Loucy (cell line): ENCODE measurements around the gene HOXD10.

Source experiments
- H2AFZ ChIP-seq: fragments of 200-600 bp; sonication (generic); 2 replicates; pipeline ENCODE4 v1.6.0; 2016; ENCODE audit warnings: antibody characterized with exemption, mild to moderate bottlenecking, low read length, moderate library complexity
- H3F3A ChIP-seq: fragments of 200-600 bp; 2 replicates; pipeline ENCODE4 v1.6.0; 2016; ENCODE audit warnings: antibody characterized with exemption, low read depth, mild to moderate bottlenecking
- H3K27me3 ChIP-seq: fragments of 200-600 bp; sonication (generic); 2 replicates; pipeline ENCODE4 v1.6.1; 2014; ENCODE audit warnings: low read length, mild to moderate bottlenecking; ENCODE audit not compliant: insufficient read depth, poor library complexity, severe bottlenecking
- H3K36me3 ChIP-seq: fragments of 200-600 bp; sonication (generic); 2 replicates; pipeline ENCODE4 v1.6.1; 2016; ENCODE audit warnings: low read length; ENCODE audit not compliant: insufficient read depth
- H3K4me1 ChIP-seq: fragments of 200-600 bp; sonication (generic); 2 replicates; pipeline ENCODE4 v1.5.1; 2014; ENCODE audit warnings: low read length, mild to moderate bottlenecking; ENCODE audit not compliant: insufficient read depth, poor library complexity, severe bottlenecking
- H3K4me2 ChIP-seq: fragments of 200-600 bp; sonication (generic); 2 replicates; pipeline ENCODE4 v1.6.0; 2014; ENCODE audit warnings: antibody characterized with exemption, low read length, low read depth, mild to moderate bottlenecking; ENCODE audit not compliant: poor library complexity, severe bottlenecking
- H3K4me3 ChIP-seq: fragments of 200-600 bp; sonication (generic); 2 replicates; pipeline ENCODE4 v1.5.1; 2014; ENCODE audit warnings: low read length, mild to moderate bottlenecking, mixed read lengths; ENCODE audit not compliant: poor library complexity, severe bottlenecking
- H3K79me2 ChIP-seq: fragments of 200-600 bp; sonication (generic); 2 replicates; pipeline ENCODE4 v1.6.1; 2014; ENCODE audit warnings: low read length; ENCODE audit not compliant: insufficient read depth
- H3K9ac ChIP-seq: fragments of 200-600 bp; sonication (generic); 2 replicates; pipeline ENCODE4 v1.6.0; 2014; ENCODE audit warnings: mild to moderate bottlenecking, low read depth, low read length, moderate library complexity; ENCODE audit not compliant: poor library complexity, severe bottlenecking
- H3K9me2 ChIP-seq: fragments of 200-600 bp; sonication (generic); replicated peaks from 2 replicates; pipeline ENCODE4 v1.6.1; 2016; ENCODE audit warnings: low read depth, low read length, mixed read lengths
- H3K9me3 ChIP-seq: fragments of 200-600 bp; sonication (generic); 2 replicates; pipeline ENCODE4 v1.6.1; 2014; ENCODE audit warnings: mild to moderate bottlenecking, antibody characterized with exemption, low read length, low read depth; ENCODE audit not compliant: insufficient read depth
- H4K20me1 ChIP-seq: fragments of 200-600 bp; sonication (generic); 2 replicates; pipeline ENCODE4 v1.6.0; 2014; ENCODE audit warnings: antibody characterized with exemption, low read length, mild to moderate bottlenecking; ENCODE audit not compliant: insufficient read depth, poor library complexity, severe bottlenecking
- EZH2phosphoT487 ChIP-seq: fragments of 200-600 bp; IDR thresholded peaks from 2 replicates; pipeline ENCODE4 v1.6.1; 2018; ENCODE audit warnings: antibody characterized with exemption, mild to moderate bottlenecking, moderate library complexity, borderline replicate concordance
- TF ChIP-seq, protein P1 (sequence below): fragments of 200-600 bp; sonication (generic); conservative IDR thresholded peaks from 2 replicates; pipeline ENCODE4 v1.5.1; 2014; ENCODE audit warnings: mild to moderate bottlenecking, antibody characterized with exemption, low read length

The HOXD10 gene

DNA sequence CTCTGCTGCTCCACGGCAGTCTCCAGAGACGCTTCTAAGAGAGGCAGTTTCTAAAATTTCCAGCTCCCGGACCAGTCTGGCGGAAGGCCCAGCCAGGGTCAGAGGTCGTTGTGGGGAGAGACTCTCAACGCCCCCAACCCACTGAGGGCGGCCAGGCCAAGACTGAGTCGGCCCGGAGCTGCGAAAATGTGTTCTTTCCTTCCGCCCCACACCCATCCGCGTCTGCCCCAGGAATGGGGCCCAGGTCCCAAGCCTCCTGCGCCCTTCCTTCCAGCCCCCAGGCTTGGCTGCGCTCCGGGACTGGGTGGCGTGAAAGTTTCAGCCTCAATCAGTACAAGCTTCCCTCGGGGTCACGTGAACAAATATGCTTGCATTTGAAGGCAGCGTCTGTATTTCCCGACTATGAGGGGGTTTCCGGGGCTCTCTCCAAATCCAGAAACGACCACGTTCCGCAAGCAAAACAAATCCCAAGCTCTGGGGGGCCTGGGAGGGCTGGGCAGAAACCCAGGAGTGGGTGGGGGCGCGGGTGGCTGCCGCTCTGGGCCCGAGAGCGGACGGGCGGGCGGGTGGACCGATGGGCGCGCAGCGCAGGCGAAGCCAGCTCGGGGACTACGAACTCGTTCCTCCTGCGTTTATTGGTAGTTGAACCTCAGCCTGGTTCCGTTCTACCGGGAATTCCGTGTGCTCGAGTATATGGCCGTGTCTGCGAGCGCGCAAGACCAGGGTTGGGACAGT is 43.8 kb downstream of the HOXD10 start:
- H3K27me3 ChIP-seq: no peaks in the 10 kb centered on the region
- no peaks in the 10 kb centered on the region for H3K36me3 ChIP-seq
- H3K4me3 ChIP-seq: no peak overlapping the region
- no peak overlapping the region for H3K9ac ChIP-seq
- no peak overlapping the region for H2AFZ ChIP-seq
- H3K9me2 ChIP-seq: no peaks in the 10 kb centered on the region
- H3F3A ChIP-seq: no peaks in the 10 kb centered on the region
- TF ChIP-seq EZH2phosphoT487: no peak
- TF ChIP-seq, protein P1, sequence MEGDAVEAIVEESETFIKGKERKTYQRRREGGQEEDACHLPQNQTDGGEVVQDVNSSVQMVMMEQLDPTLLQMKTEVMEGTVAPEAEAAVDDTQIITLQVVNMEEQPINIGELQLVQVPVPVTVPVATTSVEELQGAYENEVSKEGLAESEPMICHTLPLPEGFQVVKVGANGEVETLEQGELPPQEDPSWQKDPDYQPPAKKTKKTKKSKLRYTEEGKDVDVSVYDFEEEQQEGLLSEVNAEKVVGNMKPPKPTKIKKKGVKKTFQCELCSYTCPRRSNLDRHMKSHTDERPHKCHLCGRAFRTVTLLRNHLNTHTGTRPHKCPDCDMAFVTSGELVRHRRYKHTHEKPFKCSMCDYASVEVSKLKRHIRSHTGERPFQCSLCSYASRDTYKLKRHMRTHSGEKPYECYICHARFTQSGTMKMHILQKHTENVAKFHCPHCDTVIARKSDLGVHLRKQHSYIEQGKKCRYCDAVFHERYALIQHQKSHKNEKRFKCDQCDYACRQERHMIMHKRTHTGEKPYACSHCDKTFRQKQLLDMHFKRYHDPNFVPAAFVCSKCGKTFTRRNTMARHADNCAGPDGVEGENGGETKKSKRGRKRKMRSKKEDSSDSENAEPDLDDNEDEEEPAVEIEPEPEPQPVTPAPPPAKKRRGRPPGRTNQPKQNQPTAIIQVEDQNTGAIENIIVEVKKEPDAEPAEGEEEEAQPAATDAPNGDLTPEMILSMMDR: no peak
- H3K4me1 ChIP-seq: no peaks in the 10 kb centered on the region
- H3K79me2 ChIP-seq: no peaks in the 10 kb centered on the region
- no peaks in the 10 kb centered on the region for H3K9me3 ChIP-seq
- no peak overlapping the region for H3K4me2 ChIP-seq
- H4K20me1 ChIP-seq: no peaks in the 10 kb centered on the region

DNA sequence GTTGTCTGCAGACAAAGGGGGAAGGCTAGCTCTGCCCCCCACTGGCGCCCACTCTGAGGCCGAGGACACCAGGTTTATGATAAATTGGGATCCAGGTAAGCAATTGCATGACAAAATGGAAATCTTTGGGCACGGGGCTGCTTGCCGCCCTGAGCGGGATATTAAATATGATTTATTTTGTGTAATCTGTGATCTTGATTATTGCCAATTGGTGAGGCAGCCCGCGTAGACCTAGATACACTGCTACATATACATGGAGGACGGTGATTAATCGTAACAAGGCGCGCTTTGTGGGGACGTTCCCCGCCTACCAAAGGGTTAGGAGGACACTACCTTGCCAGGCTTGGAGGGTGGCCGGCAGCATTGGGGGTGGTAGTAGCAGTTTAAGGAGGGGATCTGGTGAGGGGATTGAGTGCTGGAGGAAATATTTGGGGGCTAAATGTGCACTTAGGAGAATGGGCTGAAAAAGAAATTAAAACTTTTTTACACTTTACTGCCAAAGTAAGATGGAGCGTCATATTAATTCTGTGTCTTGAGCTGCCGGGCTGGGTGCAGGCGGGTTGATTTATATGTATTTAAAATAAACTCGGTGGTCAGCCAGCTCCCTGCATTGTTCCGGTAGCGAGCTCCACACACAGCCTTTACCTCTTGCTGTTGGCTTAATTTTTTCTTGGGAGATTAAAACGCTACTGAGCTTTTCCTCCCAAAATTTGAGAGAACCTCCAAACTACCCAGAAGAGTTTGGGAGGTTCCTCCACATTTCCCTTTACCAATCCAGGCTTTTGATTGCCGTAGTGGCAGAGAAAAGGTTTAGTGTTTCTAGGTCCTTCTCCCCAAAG is 44.6 kb downstream of the HOXD10 start:
- H3K9me2 ChIP-seq: no peaks in the 10 kb centered on the region
- H3K4me1 ChIP-seq: no peaks in the 10 kb centered on the region
- no peak overlapping the region for H3K4me3 ChIP-seq
- no peak overlapping the region for H3K9ac ChIP-seq
- no peaks in the 10 kb centered on the region for H3K27me3 ChIP-seq
- no peaks in the 10 kb centered on the region for H4K20me1 ChIP-seq
- no peaks in the 10 kb centered on the region for H3F3A ChIP-seq
- no peaks in the 10 kb centered on the region for H3K9me3 ChIP-seq
- H3K4me2 ChIP-seq: no peak overlapping the region
- no peak overlapping the region for H2AFZ ChIP-seq
- no peaks in the 10 kb centered on the region for H3K36me3 ChIP-seq
- H3K79me2 ChIP-seq: no peaks in the 10 kb centered on the region
- TF ChIP-seq, protein P1: no peak
- TF ChIP-seq EZH2phosphoT487: no peak

DNA sequence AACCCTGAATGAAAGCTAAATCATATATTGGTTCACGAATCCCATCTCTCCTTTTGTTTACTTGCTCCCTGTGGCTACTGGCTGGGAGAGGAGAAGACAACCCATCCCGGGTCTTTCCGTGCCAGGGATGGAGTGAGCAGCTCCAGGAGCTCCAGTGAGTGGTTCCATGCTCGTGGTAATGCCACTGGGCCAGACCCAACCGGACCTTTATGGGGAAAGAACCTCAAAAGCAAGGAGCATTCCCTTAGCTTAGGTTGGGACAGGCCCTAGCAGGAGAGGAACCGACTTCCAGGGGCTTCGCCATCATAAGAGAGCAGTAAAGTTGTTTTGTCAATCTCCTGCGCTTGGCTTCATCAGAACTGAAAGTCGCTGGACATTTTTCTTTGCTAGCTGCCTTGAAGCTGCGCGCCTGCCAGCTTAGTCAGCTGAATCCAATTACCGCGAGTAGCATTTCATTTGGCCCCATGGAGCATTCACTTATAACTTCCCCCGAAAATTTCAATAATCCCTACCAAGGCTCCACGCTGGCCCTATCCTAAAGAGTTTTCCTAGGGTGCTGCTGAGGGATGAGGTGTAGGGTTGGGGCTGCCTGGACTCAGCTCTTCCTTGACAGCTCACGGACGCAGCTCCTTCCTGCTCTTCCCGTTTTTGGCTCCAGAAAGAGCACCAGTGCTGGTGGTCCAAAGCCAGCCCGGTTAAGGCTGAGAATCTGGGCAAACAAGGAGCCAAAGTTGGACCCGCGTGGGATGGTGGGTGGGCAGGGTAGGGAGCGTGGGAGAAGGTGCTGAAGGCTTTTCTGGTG is 45.4 kb downstream of the HOXD10 start:
- Histone ChIP-seq H3K9me2 (no peaks in the 10 kb centered on the region), H3K4me1 (no peaks in the 10 kb centered on the region), H3K9ac (no peak overlapping the region), H3K4me3 (no peak overlapping the region), H4K20me1 (no peaks in the 10 kb centered on the region), H3K4me2 (no peak overlapping the region), H3F3A (no peaks in the 10 kb centered on the region), H3K9me3 (no peaks in the 10 kb centered on the region), H3K36me3 (no peaks in the 10 kb centered on the region), H2AFZ (no peak overlapping the region), H3K79me2 (no peaks in the 10 kb centered on the region), H3K27me3 (no peaks in the 10 kb centered on the region)
- TF ChIP-seq EZH2phosphoT487: no peak
- TF ChIP-seq, protein P1: no peak
